Vagina (tissue), 2 donors: ENCODE measurements around the gene ELL2. TPM values are rescaled to one million over a fixed set of nuclear protein-coding genes. Genes with fewer than 3 reads are reported as not detected.

Source experiments
- DNase-seq, 2 donors: peaks; one replicate each; pipeline ENCODE4 v3.0.0-alpha.2; 2017; ENCODE audit errors: extremely low spot score in 2 of 2
- H3K27ac ChIP-seq: fragments of 200-600 bp; sonication (generic); one replicate; pipeline ENCODE4 v1.5.1; 2019
- H3K27me3 ChIP-seq: fragments of 200-600 bp; sonication (generic); one replicate; pipeline ENCODE4 v1.5.1; 2019
- H3K36me3 ChIP-seq, 2 donors: fragments of 200-600 bp; sonication (generic); one replicate each; pipeline ENCODE4 v1.5.1; 2017 to 2019
- H3K4me1 ChIP-seq: fragments of 200-600 bp; sonication (generic); one replicate; pipeline ENCODE4 v1.5.1; 2019
- H3K4me3 ChIP-seq, 2 donors: fragments of 200-600 bp; sonication (generic); 1 replicate in 1 of 2; 2 replicates in 1 of 2; pipeline ENCODE4 v1.5.1; 2016 to 2019
- H3K9me3 ChIP-seq: fragments of 200-600 bp; sonication (generic); one replicate; pipeline ENCODE4 v1.5.1; 2019
- CTCF ChIP-seq, 3 experiments: fragments of 450-650 bp in 2 of 3; fragments of 200-600 bp in 1 of 3; sonication (generic) in 1 of 3; IDR thresholded peaks; one replicate each; pipeline ENCODE4 v1.5.1; 2017 to 2019; ENCODE audit warnings: antibody characterized with exemption in 3 of 3, mild to moderate bottlenecking in 2 of 3, moderate library complexity in 2 of 3
- POLR2A ChIP-seq, 2 donors: fragments of 450-650 bp; IDR thresholded peaks; one replicate each; pipeline ENCODE4 v1.6.1; 2017; ENCODE audit warnings: antibody characterized with exemption in 2 of 2, mild to moderate bottlenecking in 2 of 2, moderate library complexity in 2 of 2
- POLR2AphosphoS5 ChIP-seq, 2 donors: sonication (generic); formaldehyde crosslinking; IDR thresholded peaks; one replicate each; pipeline ENCODE4 v1.9.0; 2017; ENCODE audit warnings: antibody characterized with exemption in 2 of 2, mild to moderate bottlenecking in 2 of 2, low read depth in 1 of 2; ENCODE audit not compliant: insufficient read depth in 1 of 2
- intact Hi-C: fragments of 100-400 bp; cut with DNase I; formaldehyde crosslinking; loops from one replicate; pipeline ENCODE4 v1.15.1; 2023
- total RNA-seq: library from RNA; depleted of rRNA; stranded (reverse); fragments of >200 nt; gene quantifications from one replicate; pipeline ENCODE4 v1.2.3, GENCODE V29; 2016

ELL2 gene
- total RNA-seq, 1 donor from 2014 or later, result 113 TPM

- Histone ChIP-seq H3K27me3 (no peaks in the 10 kb centered on the region), H3K4me1 (peaks cover 37% of the 10 kb centered on the region), H3K4me3 (no peak overlapping the region), H3K9me3 (no peaks in the 10 kb centered on the region), H3K36me3 (no peaks in the 10 kb centered on the region), H3K27ac (no peak overlapping the region)
- no peak for DNase-seq
- TF ChIP-seq POLR2AphosphoS5 (IDR thresholded peaks at IDR 0.05; ENCODE audit: insufficient read depth in 1 of 2, low read depth in 1 of 2), result peak in 1 of 2 donors; percentile 45
- no peak for TF ChIP-seq POLR2A (IDR thresholded peaks at IDR 0.05)
- intact Hi-C loops, result no loop called here
Measured at GRCh38 chr5:95924720-95925377, 36.8 kb downstream of the ELL2 start.

- intact Hi-C loops, result no loop called here
- Histone ChIP-seq H3K9me3 (no peaks in the 10 kb centered on the region), H3K4me1 (peaks cover 35% of the 10 kb centered on the region), H3K4me3 (no peak overlapping the region), H3K27me3 (no peaks in the 10 kb centered on the region), H3K36me3 (peaks cover 0 to under 1% of the 10 kb centered on the region in 2 donors), H3K27ac (no peak overlapping the region)
- no peak for TF ChIP-seq POLR2A (IDR thresholded peaks at IDR 0.05)
- TF ChIP-seq POLR2AphosphoS5 (IDR thresholded peaks at IDR 0.05; ENCODE audit: insufficient read depth in 1 of 2, low read depth in 1 of 2), result no peak
- TF ChIP-seq CTCF (IDR thresholded peaks at IDR 0.05), result no peak
- no peak for DNase-seq
Measured at GRCh38 chr5:95923918-95924544, 37.6 kb downstream of the ELL2 start.

GRCh38 chr5:95922798-95923197 is 38.9 kb downstream of the ELL2 start:
- H3K36me3 ChIP-seq, result peaks cover 0 to 3% of the 10 kb centered on the region in 2 donors
- TF ChIP-seq POLR2A (IDR thresholded peaks at IDR 0.05), result no peak
- no peak for TF ChIP-seq CTCF (IDR thresholded peaks at IDR 0.05)
- TF ChIP-seq POLR2AphosphoS5 (IDR thresholded peaks at IDR 0.05; ENCODE audit: insufficient read depth in 1 of 2, low read depth in 1 of 2), result no peak
- no peaks in the 10 kb centered on the region for H3K27me3 ChIP-seq
- peaks cover 29% of the 10 kb centered on the region for H3K4me1 ChIP-seq
- H3K9me3 ChIP-seq, result no peaks in the 10 kb centered on the region
- intact Hi-C loops, result no loop called here
- H3K27ac ChIP-seq, result no peak overlapping the region
- DNase-seq, result no peak
- H3K4me3 ChIP-seq, result no peak overlapping the region

- H3K27me3 ChIP-seq, result no peaks in the 10 kb centered on the region
- no peak for TF ChIP-seq CTCF (IDR thresholded peaks at IDR 0.05)
- no peak for TF ChIP-seq POLR2A (IDR thresholded peaks at IDR 0.05)
- no peak for TF ChIP-seq POLR2AphosphoS5 (IDR thresholded peaks at IDR 0.05; ENCODE audit: insufficient read depth in 1 of 2, low read depth in 1 of 2)
- H3K36me3 ChIP-seq, result peaks cover 0 to 3% of the 10 kb centered on the region in 2 donors
- no peaks in the 10 kb centered on the region for H3K9me3 ChIP-seq
- H3K27ac ChIP-seq, result no peak overlapping the region
- intact Hi-C loops, result no loop called here
- no peak overlapping the region for H3K4me3 ChIP-seq
- DNase-seq, result no peak
- peaks cover 35% of the 10 kb centered on the region for H3K4me1 ChIP-seq
Measured at GRCh38 chr5:95921501-95921900, 40.1 kb downstream of the ELL2 start.

GRCh38 chr5:95920822-95921221 is 40.8 kb downstream of the ELL2 start:
- peaks cover 42% of the 10 kb centered on the region for H3K4me1 ChIP-seq
- no peak for TF ChIP-seq POLR2AphosphoS5 (IDR thresholded peaks at IDR 0.05; ENCODE audit: insufficient read depth in 1 of 2, low read depth in 1 of 2)
- no peak for TF ChIP-seq POLR2A (IDR thresholded peaks at IDR 0.05)
- TF ChIP-seq CTCF (IDR thresholded peaks at IDR 0.05), result no peak

More at GRCh38 chr5:95920822-95921221, 40.8 kb downstream of the ELL2 start:
- Histone ChIP-seq H3K27me3 (no peaks in the 10 kb centered on the region), H3K36me3 (peaks cover 0 to 3% of the 10 kb centered on the region in 2 donors), H3K9me3 (no peaks in the 10 kb centered on the region), H3K27ac (no peak overlapping the region), H3K4me3 (no peak overlapping the region)
- intact Hi-C loops, result no loop called here
- no peak for DNase-seq
